NCI-H748 treated with DMSO at 0.1 percent for 48 hours (cell line): ENCODE measurements around the gene SERPINA4.
"Not testable (repeated sequence)": the region's sequence is repeated elsewhere in the genome, so short reads cannot be mapped to it uniquely, and the experiment has no call there.

Source experiments
- DNase-seq: peaks from one replicate; lab custom pipeline; 2025; lab: John Stamatoyannopoulos, UW

SERPINA4 gene

GRCh38 chr14:94569381-94570001 is 8.2 kb downstream of the SERPINA4 start:
- DNase-seq = no peak

- DNase-seq = no peak
Measured at GRCh38 chr14:94570002-94570400, 8.8 kb downstream of the SERPINA4 start.

- no peak for DNase-seq
Measured at GRCh38 chr14:94570440-94570839, 9.2 kb downstream of the SERPINA4 start.

- no peak for DNase-seq
Measured at GRCh38 chr14:94571395-94571794, 10.2 kb downstream of the SERPINA4 start.

- DNase-seq = no peak
Measured at GRCh38 chr14:94571950-94572349, 10.7 kb downstream of the SERPINA4 start.

GRCh38 chr14:94572637-94573303 is 11.5 kb downstream of the SERPINA4 start:
- DNase-seq = no peak

GRCh38 chr14:94573475-94574277 is 12.4 kb downstream of the SERPINA4 start:
- no peak for DNase-seq

- no peak for DNase-seq
Measured at GRCh38 chr14:94574336-94574735, 13.1 kb downstream of the SERPINA4 start.

- DNase-seq = no peak
Measured at GRCh38 chr14:94575730-94576585, 14.7 kb downstream of the SERPINA4 start.

- DNase-seq = not testable (repeated sequence)
Measured at GRCh38 chr14:94577472-94577871, 16.2 kb downstream of the SERPINA4 start.

GRCh38 chr14:94578712-94579111 is 17.5 kb downstream of the SERPINA4 start:
- no peak for DNase-seq

GRCh38 chr14:94581127-94581999 is 20.1 kb downstream of the SERPINA4 start, which contains the start of gene SERPINA5:
TSS of gene SERPINA5 (plus strand) at chr14:94581426. CDS start at chr14:94587363, 5,937 bp downstream.
- no peak for DNase-seq

- DNase-seq = no peak
Measured at GRCh38 chr14:94582199-94582750, 21.0 kb downstream of the SERPINA4 start.

- DNase-seq = no peak
Measured at GRCh38 chr14:94582851-94583250, 21.6 kb downstream of the SERPINA4 start.

- DNase-seq = no peak
Measured at GRCh38 chr14:94583557-94583956, 22.3 kb downstream of the SERPINA4 start.

GRCh38 chr14:94584591-94585280 is 23.5 kb downstream of the SERPINA4 start:
- DNase-seq = no peak

- DNase-seq = no peak
Measured at GRCh38 chr14:94586635-94587034, 25.4 kb downstream of the SERPINA4 start.

- no peak for DNase-seq
Measured at GRCh38 chr14:94588311-94588710, 27.1 kb downstream of the SERPINA4 start.

- DNase-seq = no peak
Measured at GRCh38 chr14:94591073-94591472, 29.8 kb downstream of the SERPINA4 start.

- no peak for DNase-seq
Measured at GRCh38 chr14:94591871-94592270, 30.6 kb downstream of the SERPINA4 start.
